HEK293 (cell line): ENCODE data around the gene ARHGAP22.

Experiments
- GFI1B ChIP-seq: fragments of 450-650 bp; formaldehyde crosslinking; IDR thresholded peaks from 2 replicates; pipeline ENCODE4 v1.5.1; 2016; ENCODE audit warnings: missing biosample characterization, missing genetic modification characterization
- ZBTB1 ChIP-seq: fragments of 450-650 bp; formaldehyde crosslinking; IDR thresholded peaks from 2 replicates; pipeline ENCODE4 v1.5.1; 2016; ENCODE audit warnings: missing biosample characterization, missing genetic modification characterization
- ZSCAN30 ChIP-seq: fragments of 450-650 bp; IDR thresholded peaks from 2 replicates; pipeline ENCODE4 v1.5.1; 2018; ENCODE audit warnings: missing biosample characterization, mild to moderate bottlenecking, missing genetic modification characterization, moderate library complexity
- TF ChIP-seq, protein P1 (sequence below): fragments of 450-650 bp; formaldehyde crosslinking; IDR thresholded peaks from 2 replicates; pipeline ENCODE4 v1.5.1; 2016; ENCODE audit warnings: missing biosample characterization, missing genetic modification characterization
- TF ChIP-seq, protein P2 (sequence below): IDR thresholded peaks from 2 replicates; pipeline ENCODE4 v1.6.1; 2011; ENCODE audit warnings: mild to moderate bottlenecking, low read depth, low read length, borderline replicate concordance

DNA sequence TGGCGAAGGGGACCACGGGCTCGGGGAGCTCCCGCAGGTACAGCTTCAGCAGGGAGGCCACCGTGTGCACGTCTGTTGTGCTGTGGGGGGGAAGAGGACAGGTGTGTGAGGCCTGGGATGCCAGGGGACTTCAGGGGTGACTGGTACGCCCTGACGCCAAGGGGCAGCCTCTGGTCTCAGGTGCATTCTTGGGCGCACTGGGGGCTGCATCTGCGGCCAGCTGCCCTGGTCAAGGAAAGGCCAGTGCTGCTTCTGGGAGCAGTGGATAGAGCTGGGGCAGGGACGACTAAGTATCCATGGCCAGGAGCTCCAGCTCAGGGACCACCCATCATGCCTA, 149.8 kb downstream of the ARHGAP22 start:
- TF ChIP-seq, protein P1, sequence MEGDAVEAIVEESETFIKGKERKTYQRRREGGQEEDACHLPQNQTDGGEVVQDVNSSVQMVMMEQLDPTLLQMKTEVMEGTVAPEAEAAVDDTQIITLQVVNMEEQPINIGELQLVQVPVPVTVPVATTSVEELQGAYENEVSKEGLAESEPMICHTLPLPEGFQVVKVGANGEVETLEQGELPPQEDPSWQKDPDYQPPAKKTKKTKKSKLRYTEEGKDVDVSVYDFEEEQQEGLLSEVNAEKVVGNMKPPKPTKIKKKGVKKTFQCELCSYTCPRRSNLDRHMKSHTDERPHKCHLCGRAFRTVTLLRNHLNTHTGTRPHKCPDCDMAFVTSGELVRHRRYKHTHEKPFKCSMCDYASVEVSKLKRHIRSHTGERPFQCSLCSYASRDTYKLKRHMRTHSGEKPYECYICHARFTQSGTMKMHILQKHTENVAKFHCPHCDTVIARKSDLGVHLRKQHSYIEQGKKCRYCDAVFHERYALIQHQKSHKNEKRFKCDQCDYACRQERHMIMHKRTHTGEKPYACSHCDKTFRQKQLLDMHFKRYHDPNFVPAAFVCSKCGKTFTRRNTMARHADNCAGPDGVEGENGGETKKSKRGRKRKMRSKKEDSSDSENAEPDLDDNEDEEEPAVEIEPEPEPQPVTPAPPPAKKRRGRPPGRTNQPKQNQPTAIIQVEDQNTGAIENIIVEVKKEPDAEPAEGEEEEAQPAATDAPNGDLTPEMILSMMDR (tag by site-specific recombination): no peak
- TF ChIP-seq ZSCAN30 (tag by site-specific recombination) (no peak), GFI1B (tag by site-specific recombination) (no peak), ZBTB1 (tag by site-specific recombination) (no peak)
- TF ChIP-seq, protein P2, sequence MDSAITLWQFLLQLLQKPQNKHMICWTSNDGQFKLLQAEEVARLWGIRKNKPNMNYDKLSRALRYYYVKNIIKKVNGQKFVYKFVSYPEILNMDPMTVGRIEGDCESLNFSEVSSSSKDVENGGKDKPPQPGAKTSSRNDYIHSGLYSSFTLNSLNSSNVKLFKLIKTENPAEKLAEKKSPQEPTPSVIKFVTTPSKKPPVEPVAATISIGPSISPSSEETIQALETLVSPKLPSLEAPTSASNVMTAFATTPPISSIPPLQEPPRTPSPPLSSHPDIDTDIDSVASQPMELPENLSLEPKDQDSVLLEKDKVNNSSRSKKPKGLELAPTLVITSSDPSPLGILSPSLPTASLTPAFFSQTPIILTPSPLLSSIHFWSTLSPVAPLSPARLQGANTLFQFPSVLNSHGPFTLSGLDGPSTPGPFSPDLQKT: no peak
